Measurements from ENCODE around the gene TLX2. TPM values are rescaled to one million over a fixed set of nuclear protein-coding genes. Genes with fewer than 3 reads are reported as not detected.

TLX2 gene
- total RNA-seq, 1 donor: 0.36 TPM

DNA sequence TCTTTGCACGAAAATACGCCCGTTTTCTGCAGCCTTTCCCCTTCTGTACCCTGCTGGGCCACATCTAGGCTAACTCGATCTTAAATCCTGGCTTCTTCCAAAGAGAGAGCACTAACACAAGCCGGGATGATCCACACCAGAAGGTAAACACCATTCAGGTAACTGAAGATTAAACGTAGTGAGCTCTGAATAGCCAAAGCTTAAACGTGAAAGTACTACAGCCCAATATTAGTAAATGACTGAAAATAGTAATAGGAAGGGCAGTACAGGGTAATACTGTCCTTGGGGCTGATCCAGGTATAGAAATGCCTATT, 41.3 kb upstream of the TLX2 start:
- peak overlapping the region; percentile 81 for H3K4me3 ChIP-seq (ENCODE audit: insufficient read depth, low read length)
- no peaks in the 10 kb centered on the region for H4K20me1 ChIP-seq (ENCODE audit: insufficient read depth, low read length)
- no peaks in the 10 kb centered on the region for H3K27me3 ChIP-seq (ENCODE audit: insufficient read depth, low read length)
- DNase-seq (ENCODE audit: insufficient read length, low spot score, missing footprints): no peak
- H2AFZ ChIP-seq (ENCODE audit: low read length): peak overlapping the region; percentile 96
- H3K79me2 ChIP-seq (ENCODE audit: insufficient read depth, low read length): peaks cover 3% of the 10 kb centered on the region
- no peak for TF ChIP-seq CTCF (IDR thresholded peaks at IDR 0.05; ENCODE audit: extremely low read depth, low read depth, low read length)
- peaks cover 14% of the 10 kb centered on the region for H3K4me1 ChIP-seq (ENCODE audit: insufficient read depth, low read length)
- no peaks in the 10 kb centered on the region for H3K9me3 ChIP-seq (ENCODE audit: low read depth, low read length)
- peak overlapping the region; percentile 70 for H3K27ac ChIP-seq (ENCODE audit: low read depth, low read length)
- H3K4me2 ChIP-seq (ENCODE audit: insufficient read depth, low read length): peak overlapping the region; percentile 90
- peaks cover 18% of the 10 kb centered on the region for H3K36me3 ChIP-seq (ENCODE audit: insufficient read depth, low read length)

- no peak for DNase-seq (ENCODE audit: insufficient read length, low spot score, missing footprints)
- no peak overlapping the region for H3K27ac ChIP-seq (ENCODE audit: low read depth, low read length)
- peaks cover 3% of the 10 kb centered on the region for H3K79me2 ChIP-seq (ENCODE audit: insufficient read depth, low read length)
- TF ChIP-seq CTCF (IDR thresholded peaks at IDR 0.05; ENCODE audit: extremely low read depth, low read depth, low read length): no peak
- no peaks in the 10 kb centered on the region for H4K20me1 ChIP-seq (ENCODE audit: insufficient read depth, low read length)
- H3K27me3 ChIP-seq (ENCODE audit: insufficient read depth, low read length): no peaks in the 10 kb centered on the region
- no peak overlapping the region for H3K4me2 ChIP-seq (ENCODE audit: insufficient read depth, low read length)
- no peaks in the 10 kb centered on the region for H3K9me3 ChIP-seq (ENCODE audit: low read depth, low read length)
- H2AFZ ChIP-seq (ENCODE audit: low read length): no peak overlapping the region
- H3K4me1 ChIP-seq (ENCODE audit: insufficient read depth, low read length): peaks cover 14% of the 10 kb centered on the region
- H3K36me3 ChIP-seq (ENCODE audit: insufficient read depth, low read length): peaks cover 20% of the 10 kb centered on the region
- H3K4me3 ChIP-seq (ENCODE audit: insufficient read depth, low read length): no peak overlapping the region
These were observed 39.8 kb upstream of the TLX2 start for GRCh38 chr2:74474481-74474880.

GRCh38 chr2:74474899-74475298, 39.4 kb upstream of the TLX2 start:
- Histone ChIP-seq H3K4me1 (ENCODE audit: insufficient read depth, low read length) (peaks cover 14% of the 10 kb centered on the region), H3K4me2 (ENCODE audit: insufficient read depth, low read length) (no peak overlapping the region), H3K27ac (ENCODE audit: low read depth, low read length) (no peak overlapping the region), H3K27me3 (ENCODE audit: insufficient read depth, low read length) (no peaks in the 10 kb centered on the region), H3K4me3 (ENCODE audit: insufficient read depth, low read length) (no peak overlapping the region), H3K9me3 (ENCODE audit: low read depth, low read length) (no peaks in the 10 kb centered on the region), H3K36me3 (ENCODE audit: insufficient read depth, low read length) (peaks cover 24% of the 10 kb centered on the region), H3K79me2 (ENCODE audit: insufficient read depth, low read length) (peaks cover 7% of the 10 kb centered on the region), H2AFZ (ENCODE audit: low read length) (no peak overlapping the region), H4K20me1 (ENCODE audit: insufficient read depth, low read length) (no peaks in the 10 kb centered on the region)
- peak; percentile 41 for TF ChIP-seq CTCF (IDR thresholded peaks at IDR 0.05; ENCODE audit: extremely low read depth, low read depth, low read length)
- peak; percentile 65 for DNase-seq (ENCODE audit: insufficient read length, low spot score, missing footprints)

DNA sequence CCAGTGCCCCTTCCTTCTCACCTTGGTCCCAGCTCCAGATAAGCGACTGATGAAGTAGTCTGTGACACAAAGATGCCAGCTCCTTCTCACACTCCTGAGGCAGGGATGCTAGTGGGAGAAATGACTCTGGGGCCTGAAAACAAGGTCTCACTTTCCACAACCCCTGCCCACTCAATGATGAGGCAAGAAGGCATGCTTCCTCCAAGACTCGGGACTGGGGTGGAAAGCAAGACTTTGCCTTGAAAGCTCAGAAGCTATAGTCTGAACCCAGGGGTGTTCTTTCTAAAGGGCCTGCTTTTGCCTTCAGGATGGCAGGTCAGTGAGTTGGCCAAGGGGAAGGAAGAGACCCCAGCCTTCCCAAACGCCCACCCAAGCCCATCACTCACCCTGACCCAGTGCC, 32.8 kb upstream of the TLX2 start:
- no peak for TF ChIP-seq CTCF (IDR thresholded peaks at IDR 0.05; ENCODE audit: extremely low read depth, low read depth, low read length)
- Histone ChIP-seq H2AFZ (ENCODE audit: low read length) (peak overlapping the region; percentile 99), H4K20me1 (ENCODE audit: insufficient read depth, low read length) (no peaks in the 10 kb centered on the region), H3K27ac (ENCODE audit: low read depth, low read length) (peak overlapping the region; percentile 77), H3K4me3 (ENCODE audit: insufficient read depth, low read length) (peak overlapping the region; percentile 95), H3K4me1 (ENCODE audit: insufficient read depth, low read length) (peaks cover 18% of the 10 kb centered on the region), H3K27me3 (ENCODE audit: insufficient read depth, low read length) (no peaks in the 10 kb centered on the region), H3K79me2 (ENCODE audit: insufficient read depth, low read length) (peaks cover 62% of the 10 kb centered on the region), H3K4me2 (ENCODE audit: insufficient read depth, low read length) (peak overlapping the region; percentile 94), H3K36me3 (ENCODE audit: insufficient read depth, low read length) (peaks cover 33% of the 10 kb centered on the region), H3K9me3 (ENCODE audit: low read depth, low read length) (no peaks in the 10 kb centered on the region)
- peak; percentile 56 for DNase-seq (ENCODE audit: insufficient read length, low spot score, missing footprints)

All from osteoblast (primary cell).